Measurements from ENCODE around the gene MID1. TPM values are rescaled to one million over a fixed set of nuclear protein-coding genes. Genes with fewer than 3 reads are reported as not detected.

Gene MID1
- total RNA-seq, 2 donors from 2014 or later = 0.36 TPM; not detected in 1

- Mint-ChIP-seq H3K4me3 (no peak overlapping the region), H3K9me3 (no peaks in the 10 kb centered on the region), H3K27ac (no peak overlapping the region), H3K4me1 (ENCODE audit: low read depth in 2 of 2) (no peaks in the 10 kb centered on the region), H3K36me3 (no peaks in the 10 kb centered on the region), H3K27me3 (peaks cover 0 to 7% of the 10 kb centered on the region in 2 donors)
- ATAC-seq (no peak), DNase-seq (ENCODE audit: low spot score) (no peak)
Observed at GRCh38 chrX:10578527-10578926, 41.9 kb downstream of the MID1 start.

GRCh38 chrX:10577853-10578252 is 42.5 kb downstream of the MID1 start:
- Mint-ChIP-seq H3K27ac (no peak overlapping the region), H3K4me1 (ENCODE audit: low read depth in 2 of 2) (no peaks in the 10 kb centered on the region), H3K9me3 (no peaks in the 10 kb centered on the region), H3K4me3 (no peak overlapping the region), H3K36me3 (no peaks in the 10 kb centered on the region), H3K27me3 (peaks cover 0 to 7% of the 10 kb centered on the region in 2 donors)
- no peak for ATAC-seq
- DNase-seq (ENCODE audit: low spot score) = no peak

DNA sequence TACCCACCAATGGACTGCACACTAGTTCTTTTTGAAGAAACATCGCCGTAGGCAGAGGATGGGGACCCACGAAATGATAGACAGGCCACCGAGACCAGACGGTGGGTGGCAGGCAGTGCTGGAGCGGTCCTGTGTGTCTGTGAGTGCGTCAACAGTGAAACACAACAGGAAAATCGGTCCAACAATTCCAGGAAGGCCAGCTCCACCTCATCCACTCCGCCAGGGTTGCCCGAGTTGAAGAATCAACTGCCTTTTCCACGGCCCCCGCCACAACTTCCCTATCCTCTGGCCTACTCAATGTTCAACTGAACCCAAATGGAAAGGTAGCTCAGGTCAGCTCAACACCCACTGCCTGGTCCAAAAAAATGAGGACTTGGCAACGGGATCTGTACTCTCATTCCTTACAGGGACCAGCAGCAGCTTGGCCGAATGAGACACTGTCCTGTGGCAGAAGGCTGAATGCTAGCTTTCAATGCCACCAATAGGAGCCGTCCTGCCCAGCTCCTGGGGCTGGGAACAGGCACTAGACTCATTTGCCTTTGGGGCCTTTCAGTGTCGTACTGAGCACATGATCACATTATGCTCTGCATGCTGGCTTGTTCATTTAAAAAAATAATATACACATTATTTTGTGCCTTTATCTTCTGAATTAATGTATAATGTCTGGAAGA is 43.5 kb downstream of the MID1 start:
- peaks cover 0 to 7% of the 10 kb centered on the region in 2 donors for H3K27me3 Mint-ChIP-seq
- no peaks in the 10 kb centered on the region for H3K9me3 Mint-ChIP-seq
- no peaks in the 10 kb centered on the region for H3K4me1 Mint-ChIP-seq (ENCODE audit: low read depth in 2 of 2)
- DNase-seq (ENCODE audit: low spot score) = no peak
- no peak for ATAC-seq
- no peak overlapping the region for H3K4me3 Mint-ChIP-seq
- H3K36me3 Mint-ChIP-seq = no peaks in the 10 kb centered on the region
- no peak overlapping the region for H3K27ac Mint-ChIP-seq

DNA sequence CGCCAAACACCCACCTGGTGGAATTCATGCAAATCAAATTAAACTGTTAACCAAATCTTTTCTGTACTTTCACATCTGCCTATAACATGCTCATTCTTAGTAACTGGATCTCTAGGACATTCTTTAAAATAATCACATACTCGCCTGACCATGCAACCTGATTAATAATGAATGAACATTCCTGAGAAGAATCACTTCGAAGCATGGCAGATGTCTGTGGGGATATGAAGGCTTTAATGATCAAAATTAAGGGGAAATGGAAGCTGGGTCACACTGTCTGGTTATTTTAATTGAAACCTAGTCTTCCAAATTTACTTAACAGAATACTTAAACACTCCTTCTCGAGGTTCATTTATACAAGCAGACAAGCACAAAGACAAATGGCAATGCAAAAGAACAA is 44.2 kb downstream of the MID1 start:
- peaks cover 0 to 4% of the 10 kb centered on the region in 2 donors for H3K27me3 Mint-ChIP-seq
- ATAC-seq = no peak
- DNase-seq (ENCODE audit: low spot score) = no peak
- H3K4me1 Mint-ChIP-seq (ENCODE audit: low read depth in 2 of 2) = no peaks in the 10 kb centered on the region
- H3K4me3 Mint-ChIP-seq = no peak overlapping the region
- H3K27ac Mint-ChIP-seq = no peak overlapping the region
- no peaks in the 10 kb centered on the region for H3K9me3 Mint-ChIP-seq
- H3K36me3 Mint-ChIP-seq = no peaks in the 10 kb centered on the region

GRCh38 chrX:10574663-10575062 is 45.7 kb downstream of the MID1 start:
- no peak for DNase-seq (ENCODE audit: low spot score)
- no peaks in the 10 kb centered on the region for H3K9me3 Mint-ChIP-seq
- H3K4me3 Mint-ChIP-seq = no peak overlapping the region
- H3K4me1 Mint-ChIP-seq (ENCODE audit: low read depth in 2 of 2) = no peaks in the 10 kb centered on the region
- no peak overlapping the region for H3K27ac Mint-ChIP-seq
- ATAC-seq = no peak
- H3K27me3 Mint-ChIP-seq = peaks cover 0 to 2% of the 10 kb centered on the region in 2 donors
- H3K36me3 Mint-ChIP-seq = no peaks in the 10 kb centered on the region

DNA sequence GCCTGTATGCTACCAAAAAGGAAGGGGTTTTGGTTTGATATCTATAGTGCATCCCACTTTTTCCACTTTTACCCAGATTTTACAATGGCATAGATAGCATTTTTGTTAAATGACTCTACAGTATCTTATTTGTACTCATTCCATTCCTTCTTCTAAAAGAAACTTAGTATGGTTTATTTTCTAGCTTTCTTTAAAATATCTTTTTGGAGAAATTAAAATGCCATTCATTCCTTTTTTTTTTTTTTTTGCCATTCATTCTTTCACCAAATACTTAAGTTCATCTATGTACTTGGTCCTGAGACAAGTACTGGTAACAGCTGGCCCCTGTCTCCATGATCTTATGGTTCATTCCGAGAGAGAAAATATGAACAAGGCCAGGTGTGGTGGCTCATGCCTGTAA is 49.1 kb downstream of the MID1 start:
- DNase-seq (ENCODE audit: low spot score) (no peak), ATAC-seq (no peak)
- Mint-ChIP-seq H3K36me3 (no peaks in the 10 kb centered on the region), H3K4me3 (no peak overlapping the region), H3K4me1 (ENCODE audit: low read depth in 2 of 2) (no peaks in the 10 kb centered on the region), H3K27me3 (peaks cover 0 to 2% of the 10 kb centered on the region in 2 donors), H3K9me3 (no peaks in the 10 kb centered on the region), H3K27ac (no peak overlapping the region)

- Mint-ChIP-seq H3K4me1 (ENCODE audit: low read depth in 2 of 2) (no peaks in the 10 kb centered on the region), H3K27ac (no peak overlapping the region), H3K9me3 (no peaks in the 10 kb centered on the region), H3K4me3 (no peak overlapping the region), H3K27me3 (peaks cover 0 to 2% of the 10 kb centered on the region in 2 donors), H3K36me3 (no peaks in the 10 kb centered on the region)
- DNase-seq (ENCODE audit: low spot score) = no peak
- ATAC-seq = no peak
Observed at GRCh38 chrX:10570601-10571000, 49.8 kb downstream of the MID1 start.

DNA sequence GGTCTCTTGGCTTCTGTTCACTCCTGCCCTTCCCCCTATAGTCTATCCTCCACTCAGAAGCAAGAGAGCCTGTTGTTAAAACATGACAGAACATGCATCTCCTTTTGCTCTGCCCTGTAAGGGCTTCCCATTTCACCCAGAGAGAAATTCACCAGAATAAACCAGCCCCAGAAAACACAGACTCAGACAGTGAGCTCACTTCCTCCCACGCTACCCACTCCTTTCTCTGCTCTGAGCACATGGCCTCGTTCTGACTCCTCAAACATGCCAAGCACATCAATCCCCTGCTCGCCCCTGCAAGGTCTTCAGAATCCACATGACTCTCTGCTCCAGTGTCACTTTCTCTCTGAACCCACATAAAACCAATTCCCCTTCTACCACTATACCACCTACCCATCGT is 50.4 kb downstream of the MID1 start:
- H3K27me3 Mint-ChIP-seq = no peaks in the 10 kb centered on the region
- no peak overlapping the region for H3K27ac Mint-ChIP-seq
- no peaks in the 10 kb centered on the region for H3K9me3 Mint-ChIP-seq
- H3K4me1 Mint-ChIP-seq (ENCODE audit: low read depth in 2 of 2) = no peaks in the 10 kb centered on the region
- no peak overlapping the region for H3K4me3 Mint-ChIP-seq
- ATAC-seq = no peak
- no peaks in the 10 kb centered on the region for H3K36me3 Mint-ChIP-seq
- DNase-seq (ENCODE audit: low spot score) = no peak

- H3K9me3 Mint-ChIP-seq = no peaks in the 10 kb centered on the region
- DNase-seq (ENCODE audit: low spot score) (no peak), ATAC-seq (no peak)
- no peak overlapping the region for H3K27ac Mint-ChIP-seq
- no peaks in the 10 kb centered on the region for H3K4me1 Mint-ChIP-seq (ENCODE audit: low read depth in 2 of 2)
- H3K4me3 Mint-ChIP-seq = no peak overlapping the region
- H3K27me3 Mint-ChIP-seq = no peaks in the 10 kb centered on the region
- no peaks in the 10 kb centered on the region for H3K36me3 Mint-ChIP-seq
Observed at GRCh38 chrX:10568428-10568827, 52.0 kb downstream of the MID1 start.

DNA sequence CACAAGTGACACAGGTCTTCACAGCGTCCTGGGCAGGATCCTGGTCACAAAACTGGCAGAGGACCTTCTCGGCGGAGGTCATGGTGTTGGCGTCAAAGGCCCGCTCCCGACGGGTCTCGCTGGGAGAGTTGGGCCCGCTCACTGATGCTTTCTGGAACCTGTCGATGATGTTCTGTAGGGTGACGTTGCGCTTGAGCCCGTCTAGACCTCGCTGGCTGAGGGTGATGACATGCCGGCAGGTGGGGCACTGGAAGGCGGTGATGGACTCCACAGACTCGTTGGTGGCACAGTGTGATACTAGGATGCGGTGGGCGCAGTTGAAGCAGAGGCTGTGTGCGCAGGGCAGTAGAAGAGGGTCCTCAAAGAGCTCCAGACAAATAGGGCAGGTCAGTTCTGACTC is 53.2 kb downstream of the MID1 start:
- no peak overlapping the region for H3K27ac Mint-ChIP-seq

GRCh38 chrX:10566716-10567097 is 53.7 kb downstream of the MID1 start:
- no peak overlapping the region for H3K27ac Mint-ChIP-seq
- no peaks in the 10 kb centered on the region for H3K4me1 Mint-ChIP-seq (ENCODE audit: low read depth in 2 of 2)
- H3K9me3 Mint-ChIP-seq = no peaks in the 10 kb centered on the region

More for the DNA sequence above, 53.2 kb downstream of the MID1 start:
- Mint-ChIP-seq H3K4me3 (no peak overlapping the region), H3K4me1 (ENCODE audit: low read depth in 2 of 2) (no peaks in the 10 kb centered on the region), H3K27me3 (no peaks in the 10 kb centered on the region), H3K36me3 (no peaks in the 10 kb centered on the region), H3K9me3 (no peaks in the 10 kb centered on the region)
- DNase-seq (ENCODE audit: low spot score) (no peak), ATAC-seq (no peak)

GRCh38 chrX:10564484-10564883 is 55.9 kb downstream of the MID1 start:
- DNase-seq (ENCODE audit: low spot score) = no peak
- no peaks in the 10 kb centered on the region for H3K27me3 Mint-ChIP-seq
- H3K27ac Mint-ChIP-seq = no peak overlapping the region
- no peaks in the 10 kb centered on the region for H3K9me3 Mint-ChIP-seq
- H3K4me3 Mint-ChIP-seq = no peak overlapping the region
- no peak for ATAC-seq
- no peaks in the 10 kb centered on the region for H3K36me3 Mint-ChIP-seq
- H3K4me1 Mint-ChIP-seq (ENCODE audit: low read depth in 2 of 2) = no peaks in the 10 kb centered on the region

More at GRCh38 chrX:10566716-10567097, 53.7 kb downstream of the MID1 start:
- ATAC-seq = no peak
- no peak for DNase-seq (ENCODE audit: low spot score)
- Mint-ChIP-seq H3K36me3 (no peaks in the 10 kb centered on the region), H3K27me3 (no peaks in the 10 kb centered on the region), H3K4me3 (no peak overlapping the region)

DNA sequence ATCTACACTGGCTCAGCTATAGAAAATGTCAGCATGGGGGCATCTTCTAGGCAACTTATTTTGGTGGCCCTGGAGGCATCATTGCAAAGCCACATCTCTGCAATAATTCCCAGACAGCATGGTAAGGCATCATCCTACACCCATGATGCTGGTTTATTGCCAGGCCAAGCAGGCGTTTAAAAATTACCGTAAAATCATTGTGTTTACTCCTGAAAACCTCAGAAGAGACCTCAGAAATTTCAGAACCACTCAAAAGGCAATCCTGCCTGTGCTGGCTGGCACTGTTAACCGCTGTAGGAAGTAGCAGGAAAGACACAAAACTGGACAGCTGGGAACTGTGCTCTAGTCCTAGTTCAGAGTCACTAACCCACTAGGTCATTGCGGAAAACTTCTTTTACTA is 63.2 kb downstream of the MID1 start:
- no peaks in the 10 kb centered on the region for H3K4me1 Mint-ChIP-seq (ENCODE audit: low read depth in 2 of 2)
- DNase-seq (ENCODE audit: low spot score) = no peak
- H3K27ac Mint-ChIP-seq = no peak overlapping the region
- peaks cover 0 to 5% of the 10 kb centered on the region in 2 donors for H3K27me3 Mint-ChIP-seq
- peaks cover 5% of the 10 kb centered on the region for H3K9me3 Mint-ChIP-seq
- ATAC-seq = no peak
- H3K4me3 Mint-ChIP-seq = no peak overlapping the region
- H3K36me3 Mint-ChIP-seq = no peaks in the 10 kb centered on the region

GRCh38 chrX:10556405-10556804 is 64.0 kb downstream of the MID1 start:
- peaks cover 0 to 5% of the 10 kb centered on the region in 2 donors for H3K27me3 Mint-ChIP-seq
- H3K9me3 Mint-ChIP-seq = peaks cover 5% of the 10 kb centered on the region
- DNase-seq (ENCODE audit: low spot score) (no peak), ATAC-seq (no peak)
- no peak overlapping the region for H3K4me3 Mint-ChIP-seq
- H3K4me1 Mint-ChIP-seq (ENCODE audit: low read depth in 2 of 2) = no peaks in the 10 kb centered on the region
- H3K27ac Mint-ChIP-seq = no peak overlapping the region
- no peaks in the 10 kb centered on the region for H3K36me3 Mint-ChIP-seq

- no peak overlapping the region for H3K4me3 Mint-ChIP-seq
- DNase-seq (ENCODE audit: low spot score) = no peak
- H3K36me3 Mint-ChIP-seq = no peaks in the 10 kb centered on the region
- peaks cover 0 to 5% of the 10 kb centered on the region in 2 donors for H3K27me3 Mint-ChIP-seq
- no peaks in the 10 kb centered on the region for H3K4me1 Mint-ChIP-seq (ENCODE audit: low read depth in 2 of 2)
- no peak for ATAC-seq
- peaks cover 5% of the 10 kb centered on the region for H3K9me3 Mint-ChIP-seq
- H3K27ac Mint-ChIP-seq = no peak overlapping the region
Observed at GRCh38 chrX:10555846-10556245, 64.5 kb downstream of the MID1 start.

All from natural killer cell treated with Interleukin-12 subunit alpha and Interleukin-12 subunit beta and Interleukin-15 and Interleukin-18, amount 100 ng/mL, for 72 hours (primary cell).